HCT116 (cell line): Measurements from ENCODE around the gene AK5.

ENCODE experiments used
- CEBPB ChIP-seq: IDR thresholded peaks from 2 replicates; pipeline ENCODE4 v1.6.1; 2012; ENCODE audit warnings: low read depth
- CTCF ChIP-seq, 3 experiments: fragments of 200-600 bp in 1 of 3; sonication (generic) in 1 of 3; IDR thresholded peaks in 2 of 3; conservative IDR thresholded peaks in 1 of 3; 2 replicates each; pipeline ENCODE4 v1.5.1; 2012 to 2017; ENCODE audit warnings: low read depth in 2 of 3, low read length in 2 of 3, antibody characterized with exemption in 1 of 3, borderline replicate concordance in 1 of 3, control low read depth in 1 of 3, mild to moderate bottlenecking in 1 of 3, mixed read lengths in 1 of 3, mixed run types in 1 of 3, moderate library complexity in 1 of 3; ENCODE audit not compliant: insufficient read depth in 1 of 3
- EGR1 ChIP-seq: IDR thresholded peaks from 2 replicates; pipeline ENCODE4 v1.6.1; 2012; ENCODE audit warnings: low read depth
- EZH2phosphoT487 ChIP-seq: fragments of 200-600 bp; IDR thresholded peaks from 2 replicates; pipeline ENCODE4 v1.6.1; 2018; ENCODE audit warnings: antibody characterized with exemption, borderline replicate concordance
- POLR2A ChIP-seq: IDR thresholded peaks from 2 replicates; pipeline ENCODE4 v1.7.0; 2011; ENCODE audit warnings: borderline replicate concordance; ENCODE audit not compliant: insufficient read depth, insufficient read length; ENCODE audit errors: extremely low read depth
- POLR2AphosphoS5 ChIP-seq: IDR thresholded peaks from 2 replicates; pipeline ENCODE4 v1.6.1; 2011; ENCODE audit warnings: mild to moderate bottlenecking, low read depth, low read length, moderate library complexity
- ZFX ChIP-seq: fragments of 450-650 bp; IDR thresholded peaks from 2 replicates; pipeline ENCODE4 v1.6.1; 2017

- TF ChIP-seq CTCF (IDR thresholded peaks at IDR 0.05 in 2 of 3, conservative IDR thresholded peaks at IDR 0.05 in 1 of 3; ENCODE audit: borderline replicate concordance in 1 of 3, insufficient read depth in 1 of 3, low read depth in 2 of 3, low read length in 2 of 3) (no peak), POLR2AphosphoS5 (no peak), POLR2A (no peak), CEBPB (no peak), ZFX (no peak), EZH2phosphoT487 (no peak), EGR1 (no peak)
Measured at GRCh38 chr1:77511440-77511840, 229.6 kb downstream of the AK5 start.
